Lower leg skin (tissue), 3 donors: Measurements from ENCODE around the gene TMEM163.

Experiments used
- POLR2A ChIP-seq, 2 donors: fragments of 450-650 bp; IDR thresholded peaks; one replicate each; pipeline ENCODE4 v1.6.1; 2016 to 2017; ENCODE audit warnings: antibody characterized with exemption in 2 of 2, mild to moderate bottlenecking in 1 of 2, moderate library complexity in 1 of 2
- TF ChIP-seq, protein P1 (sequence below), 3 donors: fragments of 450-650 bp; IDR thresholded peaks; one replicate each; pipeline ENCODE4 v1.5.1; 2016; ENCODE audit warnings: antibody characterized with exemption in 3 of 3, mild to moderate bottlenecking in 3 of 3, moderate library complexity in 2 of 3

DNA sequence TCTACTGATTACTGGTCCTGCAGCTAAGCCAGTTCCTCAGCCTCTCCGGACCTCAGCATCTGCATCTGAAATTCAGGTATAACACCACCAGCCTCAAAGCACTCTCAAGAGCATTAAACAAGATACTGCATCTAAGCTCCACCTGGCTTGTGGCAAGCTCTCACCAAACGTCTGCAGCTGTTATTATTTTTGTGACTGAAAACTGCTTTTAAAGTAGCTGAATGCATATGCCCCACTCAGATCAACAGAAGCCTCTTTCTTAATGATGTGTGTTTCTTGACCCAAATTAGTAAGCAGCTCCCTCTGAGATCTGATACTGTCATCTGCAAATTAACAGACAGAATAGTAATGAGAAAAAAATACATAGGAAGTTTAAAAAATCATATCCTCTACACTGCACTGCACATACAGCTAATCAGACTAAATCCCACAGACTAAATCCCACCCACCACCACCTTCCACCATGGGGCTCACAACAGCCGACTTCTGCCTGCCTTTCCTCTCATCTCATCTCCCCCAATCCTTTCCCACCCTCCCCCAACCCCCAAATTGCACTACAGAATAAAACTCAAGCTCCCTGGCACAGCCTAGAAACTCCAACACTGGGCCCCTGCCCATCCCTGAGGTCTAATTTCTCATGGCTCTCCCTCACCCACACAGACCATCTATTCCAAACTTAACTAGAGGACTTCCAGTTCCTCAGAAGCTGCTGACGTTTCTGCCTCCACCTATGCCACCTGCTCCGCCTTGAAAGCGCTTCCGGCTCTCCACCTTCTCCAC lies 52.9 kb downstream of the TMEM163 start:
- TF ChIP-seq, protein P1, sequence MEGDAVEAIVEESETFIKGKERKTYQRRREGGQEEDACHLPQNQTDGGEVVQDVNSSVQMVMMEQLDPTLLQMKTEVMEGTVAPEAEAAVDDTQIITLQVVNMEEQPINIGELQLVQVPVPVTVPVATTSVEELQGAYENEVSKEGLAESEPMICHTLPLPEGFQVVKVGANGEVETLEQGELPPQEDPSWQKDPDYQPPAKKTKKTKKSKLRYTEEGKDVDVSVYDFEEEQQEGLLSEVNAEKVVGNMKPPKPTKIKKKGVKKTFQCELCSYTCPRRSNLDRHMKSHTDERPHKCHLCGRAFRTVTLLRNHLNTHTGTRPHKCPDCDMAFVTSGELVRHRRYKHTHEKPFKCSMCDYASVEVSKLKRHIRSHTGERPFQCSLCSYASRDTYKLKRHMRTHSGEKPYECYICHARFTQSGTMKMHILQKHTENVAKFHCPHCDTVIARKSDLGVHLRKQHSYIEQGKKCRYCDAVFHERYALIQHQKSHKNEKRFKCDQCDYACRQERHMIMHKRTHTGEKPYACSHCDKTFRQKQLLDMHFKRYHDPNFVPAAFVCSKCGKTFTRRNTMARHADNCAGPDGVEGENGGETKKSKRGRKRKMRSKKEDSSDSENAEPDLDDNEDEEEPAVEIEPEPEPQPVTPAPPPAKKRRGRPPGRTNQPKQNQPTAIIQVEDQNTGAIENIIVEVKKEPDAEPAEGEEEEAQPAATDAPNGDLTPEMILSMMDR (IDR thresholded peaks at IDR 0.05), result no peak
- no peak for TF ChIP-seq POLR2A (IDR thresholded peaks at IDR 0.05)
